Cardiac ventricle fibroblast (primary cell): ENCODE measurements around the gene GAGE12J. TPM values are rescaled to one million over a fixed set of nuclear protein-coding genes. Genes with fewer than 3 reads are reported as not detected.

Experiments used
- total RNA-seq: library from RNA; depleted of rRNA; stranded (reverse); fragments of >200 nt; gene quantifications from 2 replicates; pipeline ENCODE4 v1.2.3, GENCODE V29; 2015

GAGE12J gene, protein sequence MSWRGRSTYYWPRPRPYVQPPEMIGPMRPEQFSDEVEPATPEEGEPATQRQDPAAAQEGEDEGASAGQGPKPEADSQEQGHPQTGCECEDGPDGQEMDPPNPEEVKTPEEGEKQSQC
- total RNA-seq: not detected in 2 replicates

DNA sequence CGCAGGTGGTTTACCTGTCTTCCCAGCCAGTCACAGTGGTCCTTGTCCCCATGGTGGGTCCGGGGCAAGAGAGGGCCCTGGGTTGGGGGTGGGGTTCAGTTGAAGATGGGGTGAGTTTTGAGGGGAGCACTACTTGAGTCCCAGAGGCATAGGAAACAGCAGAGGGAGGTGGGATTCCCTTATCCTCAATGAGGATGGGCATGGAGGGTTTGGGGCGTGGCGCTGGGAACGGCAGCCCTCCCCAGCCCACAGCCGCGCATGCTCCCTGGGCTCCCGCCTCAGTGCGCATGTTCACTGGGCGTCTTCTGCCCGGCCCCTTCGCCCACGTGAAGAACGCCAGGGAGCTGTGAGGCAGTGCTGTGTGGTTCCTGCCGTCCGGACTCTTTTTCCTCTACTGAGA is at the start of gene GAGE12J:
GAGE12J (plus strand) TSS at position 301 of the 400 bp plus-strand sequence. CDS start 1,157 bp downstream, outside the sequence.

DNA sequence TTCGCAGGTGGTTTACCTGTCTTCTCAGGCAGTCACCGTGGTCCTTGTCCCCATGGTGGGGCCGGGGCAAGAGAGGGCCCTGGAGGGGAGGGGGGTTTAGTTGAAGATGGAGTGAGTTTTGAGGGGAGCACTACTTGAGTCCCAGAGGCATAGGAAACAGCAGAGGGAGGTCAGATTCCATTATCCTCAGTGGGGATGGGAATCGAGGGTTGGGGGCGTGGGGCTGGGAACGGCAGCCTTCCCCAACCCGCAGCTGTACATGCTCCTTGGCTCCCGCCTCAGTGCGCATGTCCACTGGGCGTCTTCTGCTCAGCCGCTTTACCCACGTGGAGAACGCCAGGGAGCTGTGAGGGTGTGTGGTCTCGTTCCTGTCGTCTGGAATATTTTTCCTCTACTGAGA is 18.5 kb upstream of the GAGE12J start, which contains the start of gene GAGE10:
GAGE10 (plus strand) TSS at position 301 of the 400 bp plus-strand sequence. CDS start 1,214 bp downstream, outside the sequence.

DNA sequence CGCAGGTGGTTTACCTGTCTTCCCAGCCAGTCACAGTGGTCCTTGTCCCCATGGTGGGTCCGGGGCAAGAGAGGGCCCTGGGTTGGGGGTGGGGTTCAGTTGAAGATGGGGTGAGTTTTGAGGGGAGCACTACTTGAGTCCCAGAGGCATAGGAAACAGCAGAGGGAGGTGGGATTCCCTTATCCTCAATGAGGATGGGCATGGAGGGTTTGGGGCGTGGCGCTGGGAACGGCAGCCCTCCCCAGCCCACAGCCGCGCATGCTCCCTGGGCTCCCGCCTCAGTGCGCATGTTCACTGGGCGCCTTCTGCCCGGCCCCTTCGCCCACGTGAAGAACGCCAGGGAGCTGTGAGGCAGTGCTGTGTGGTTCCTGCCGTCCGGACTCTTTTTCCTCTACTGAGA is 9.4 kb downstream of the GAGE12J start, which contains the start of gene GAGE13:
GAGE13 (plus strand) TSS at position 301 of the 400 bp plus-strand sequence. CDS start 1,156 bp downstream, outside the sequence.

Other genes starting within 250 kb of the GAGE12J start
- 34.3 and 36.7 TPM in 2 replicates for gene PRAF2, start 248.0 kb upstream of the GAGE12J start, total RNA-seq
- gene WDR45, start 242.2 kb upstream of the GAGE12J start, total RNA-seq: 64.5 and 72.1 TPM in 2 replicates
- gene GPKOW, start 198.3 kb upstream of the GAGE12J start, total RNA-seq: 16.2 and 17.3 TPM in 2 replicates
- 0.19 and 0.54 TPM in 2 replicates for gene MAGIX, start 159.3 kb upstream of the GAGE12J start, total RNA-seq
- gene PLP2, start 150.1 kb upstream of the GAGE12J start, total RNA-seq: 41.1 and 44.0 TPM in 2 replicates
- gene PRICKLE3, start 135.7 kb upstream of the GAGE12J start, total RNA-seq: 11.3 and 17.2 TPM in 2 replicates
- gene SYP, start 121.8 kb upstream of the GAGE12J start, total RNA-seq: 0.19 and 0.78 TPM in 2 replicates
- not detected in 2 replicates for gene CACNA1F, start 88.7 kb upstream of the GAGE12J start, total RNA-seq
- gene CCDC22, start 86.6 kb upstream of the GAGE12J start, total RNA-seq: 8.8 and 9.9 TPM in 2 replicates
- not detected in 2 replicates for gene FOXP3, start 57.3 kb upstream of the GAGE12J start, total RNA-seq
- 4.5 and 7.2 TPM in 2 replicates for gene PPP1R3F, start 52.2 kb upstream of the GAGE12J start, total RNA-seq
- gene GAGE10, start 18.4 kb upstream of the GAGE12J start, total RNA-seq: not detected in 2 replicates
- not detected in 2 replicates for gene GAGE13, start 9.5 kb downstream of the GAGE12J start, total RNA-seq
- gene GAGE12C, start 210.1 kb downstream of the GAGE12J start, total RNA-seq: not detected in 2 replicates
- gene GAGE12D, start 219.7 kb downstream of the GAGE12J start, total RNA-seq: not detected in 2 replicates
- not detected in 2 replicates for gene GAGE12E, start 229.3 kb downstream of the GAGE12J start, total RNA-seq
- not detected in 2 replicates for gene GAGE12F, start 238.8 kb downstream of the GAGE12J start, total RNA-seq
- gene GAGE12G, start 248.4 kb downstream of the GAGE12J start, total RNA-seq: not detected in 2 replicates